Thoracic aorta (tissue), 2 donors: ENCODE measurements around the gene UNC5A. TPM values are rescaled to one million over a fixed set of nuclear protein-coding genes. Genes with fewer than 3 reads are reported as not detected.

ENCODE experiments used
- ATAC-seq: fragments of 150-250 bp; one replicate; pipeline ENCODE4 v1.8.0; 2017; ENCODE audit warnings: low read depth; ENCODE audit not compliant: insufficient number of reproducible peaks, low FRiP score
- DNase-seq: peaks from one replicate; pipeline ENCODE4 v3.0.0-alpha.2; 2020; ENCODE audit warnings: low spot score
- H3K27ac ChIP-seq, 2 donors: fragments of 200-600 bp; sonication (generic); 1 replicate in 1 of 2; 2 replicates in 1 of 2; pipeline ENCODE4 v1.5.1; 2016; ENCODE audit warnings: mild to moderate bottlenecking in 2 of 2, moderate library complexity in 2 of 2
- H3K27me3 ChIP-seq: fragments of 200-600 bp; sonication (generic); replicated peaks from 2 replicates; pipeline ENCODE4 v1.6.0; 2016; ENCODE audit warnings: mild to moderate bottlenecking; ENCODE audit not compliant: insufficient read depth
- H3K36me3 ChIP-seq: fragments of 200-600 bp; sonication (generic); one replicate; pipeline ENCODE4 v1.5.1; 2016
- H3K4me1 ChIP-seq, 2 donors: fragments of 200-600 bp; sonication (generic); 1 replicate in 1 of 2; 2 replicates in 1 of 2; pipeline versions ENCODE4 v1.5.1 to v1.6.0; 2016; ENCODE audit warnings: low read depth in 2 of 2, mild to moderate bottlenecking in 1 of 2; ENCODE audit not compliant: control insufficient read depth in 1 of 2
- H3K4me3 ChIP-seq: fragments of 200-600 bp; sonication (generic); 2 replicates; pipeline ENCODE4 v1.5.1; 2016; ENCODE audit warnings: mild to moderate bottlenecking
- H3K9me3 ChIP-seq: fragments of 200-600 bp; sonication (generic); 2 replicates; pipeline ENCODE4 v1.5.1; 2016
- total RNA-seq, 2 donors: library from RNA; depleted of rRNA; stranded (reverse); fragments of >200 nt; gene quantifications; one replicate each; pipeline versions ENCODE4 v1.1.0 to v1.2.3, GENCODE V29; 2016
- TF ChIP-seq, protein P1 (sequence below): fragments of 200-600 bp; sonication (generic); IDR thresholded peaks from one replicate; pipeline ENCODE4 v1.5.1; 2019; ENCODE audit warnings: antibody characterized with exemption

Gene UNC5A
- total RNA-seq, 2 donors from 2014 or later, result not detected

DNA sequence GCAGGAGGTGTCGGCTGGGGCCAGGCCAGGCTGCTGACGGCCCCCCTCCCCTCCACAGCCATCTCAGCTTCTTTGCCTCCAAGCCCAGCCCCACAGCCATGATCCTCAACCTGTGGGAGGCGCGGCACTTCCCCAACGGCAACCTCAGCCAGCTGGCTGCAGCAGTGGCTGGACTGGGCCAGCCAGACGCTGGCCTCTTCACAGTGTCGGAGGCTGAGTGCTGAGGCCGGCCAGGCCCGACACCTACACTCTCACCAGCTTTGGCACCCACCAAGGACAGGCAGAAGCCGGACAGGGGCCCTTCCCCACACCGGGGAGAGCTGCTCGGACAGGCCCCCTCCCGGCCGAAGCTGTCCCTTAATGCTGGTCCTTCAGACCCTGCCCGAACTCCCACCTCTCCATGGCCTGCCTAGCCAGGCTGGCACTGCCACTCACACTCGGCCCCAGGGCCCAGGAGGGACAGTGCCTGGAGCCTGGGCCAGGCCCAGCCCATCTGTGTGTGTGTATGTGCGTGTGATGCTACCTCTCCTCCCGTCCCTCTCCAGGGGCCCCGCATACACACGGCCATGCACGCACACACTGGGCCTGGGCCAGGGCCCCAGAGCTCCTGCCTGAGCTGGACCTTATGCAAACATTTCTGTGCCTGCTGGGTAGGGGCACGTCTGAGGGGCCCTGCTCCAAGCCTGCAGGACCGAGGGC, 69.5 kb downstream of the UNC5A start:
- TF ChIP-seq, protein P1, sequence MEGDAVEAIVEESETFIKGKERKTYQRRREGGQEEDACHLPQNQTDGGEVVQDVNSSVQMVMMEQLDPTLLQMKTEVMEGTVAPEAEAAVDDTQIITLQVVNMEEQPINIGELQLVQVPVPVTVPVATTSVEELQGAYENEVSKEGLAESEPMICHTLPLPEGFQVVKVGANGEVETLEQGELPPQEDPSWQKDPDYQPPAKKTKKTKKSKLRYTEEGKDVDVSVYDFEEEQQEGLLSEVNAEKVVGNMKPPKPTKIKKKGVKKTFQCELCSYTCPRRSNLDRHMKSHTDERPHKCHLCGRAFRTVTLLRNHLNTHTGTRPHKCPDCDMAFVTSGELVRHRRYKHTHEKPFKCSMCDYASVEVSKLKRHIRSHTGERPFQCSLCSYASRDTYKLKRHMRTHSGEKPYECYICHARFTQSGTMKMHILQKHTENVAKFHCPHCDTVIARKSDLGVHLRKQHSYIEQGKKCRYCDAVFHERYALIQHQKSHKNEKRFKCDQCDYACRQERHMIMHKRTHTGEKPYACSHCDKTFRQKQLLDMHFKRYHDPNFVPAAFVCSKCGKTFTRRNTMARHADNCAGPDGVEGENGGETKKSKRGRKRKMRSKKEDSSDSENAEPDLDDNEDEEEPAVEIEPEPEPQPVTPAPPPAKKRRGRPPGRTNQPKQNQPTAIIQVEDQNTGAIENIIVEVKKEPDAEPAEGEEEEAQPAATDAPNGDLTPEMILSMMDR, result no peak
- no peaks in the 10 kb centered on the region for H3K9me3 ChIP-seq
- no peak overlapping the region for H3K4me3 ChIP-seq
- no peak overlapping the region for H3K27ac ChIP-seq
- no peaks in the 10 kb centered on the region for H3K27me3 ChIP-seq
- no peaks in the 10 kb centered on the region for H3K4me1 ChIP-seq
- H3K36me3 ChIP-seq, result no peaks in the 10 kb centered on the region
- DNase-seq (no peak), ATAC-seq (no peak)

DNA sequence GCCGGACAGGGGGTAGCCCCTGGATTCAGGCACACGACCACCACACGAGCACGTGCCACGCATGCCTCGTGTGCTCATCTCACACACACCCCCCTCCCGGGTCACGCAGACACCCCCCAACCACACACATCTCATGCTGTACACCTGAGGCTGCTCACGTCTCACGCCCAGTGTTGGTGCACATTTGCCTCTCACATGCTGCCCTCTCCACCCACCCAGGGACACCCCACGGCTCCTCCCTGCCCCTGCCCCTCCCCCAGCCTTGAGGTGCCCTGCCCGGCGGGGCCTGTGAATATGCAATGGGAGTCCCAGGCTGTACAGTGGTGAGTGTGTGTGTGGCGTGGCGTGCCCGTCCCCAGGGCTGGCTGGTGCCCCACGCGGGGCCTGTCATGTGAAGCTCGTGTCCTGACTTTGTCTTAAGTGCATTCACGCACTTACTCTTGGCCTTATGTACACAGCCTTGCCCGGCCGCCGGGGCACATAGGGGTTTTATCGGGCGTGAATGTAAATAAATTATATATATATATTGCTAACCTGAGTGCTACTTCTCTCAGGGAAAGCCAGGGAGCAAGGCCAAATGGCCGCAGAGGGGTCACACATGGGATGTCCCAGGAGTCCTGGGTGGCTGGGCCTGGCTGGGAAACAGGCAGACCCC, 70.1 kb downstream of the UNC5A start:
- Histone ChIP-seq H3K36me3 (no peaks in the 10 kb centered on the region), H3K27ac (no peak overlapping the region), H3K4me1 (no peaks in the 10 kb centered on the region), H3K27me3 (no peaks in the 10 kb centered on the region), H3K4me3 (no peak overlapping the region), H3K9me3 (no peaks in the 10 kb centered on the region)
- no peak for ATAC-seq
- DNase-seq, result no peak
- TF ChIP-seq, protein P1, result no peak

DNA sequence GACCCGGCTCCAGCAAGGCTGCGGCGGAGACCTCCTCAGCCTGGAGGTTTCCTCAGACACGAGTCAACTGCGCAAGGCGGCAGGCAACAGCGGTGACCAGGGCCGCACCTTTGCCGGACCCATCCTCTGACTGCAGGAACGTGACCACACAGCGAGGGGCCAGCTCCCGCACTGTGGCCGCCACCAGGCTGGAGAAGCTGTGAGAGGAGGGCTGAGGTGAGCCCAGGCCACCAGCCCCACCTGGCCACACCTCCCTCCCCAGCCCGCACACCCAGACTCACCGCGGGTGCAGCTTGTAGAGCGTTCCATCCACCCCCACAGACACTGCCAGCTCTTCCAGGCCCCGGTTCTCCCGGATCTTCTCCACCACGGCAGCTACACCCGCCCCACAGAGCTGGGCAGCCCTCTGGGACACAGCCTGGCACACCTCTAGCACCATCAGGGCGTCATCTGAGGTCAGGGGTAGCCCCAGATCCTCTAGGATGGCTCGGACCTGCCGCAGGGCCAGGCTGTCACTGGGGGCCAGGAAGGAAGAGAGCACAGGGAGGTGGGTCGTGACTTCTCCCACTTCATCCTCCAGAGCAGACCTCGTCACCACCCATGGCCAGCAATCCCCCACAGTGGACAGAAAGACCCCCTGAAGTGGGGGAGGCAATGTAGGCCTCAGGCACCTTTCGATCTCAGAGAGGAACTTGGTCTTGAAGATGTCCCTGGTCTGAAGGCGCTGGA, 70.8 kb downstream of the UNC5A start:
- Histone ChIP-seq H3K27ac (no peak overlapping the region), H3K4me3 (no peak overlapping the region), H3K36me3 (no peaks in the 10 kb centered on the region), H3K9me3 (no peaks in the 10 kb centered on the region), H3K4me1 (no peaks in the 10 kb centered on the region), H3K27me3 (no peaks in the 10 kb centered on the region)
- TF ChIP-seq, protein P1, result no peak
- ATAC-seq (no peak), DNase-seq (no peak)

DNA sequence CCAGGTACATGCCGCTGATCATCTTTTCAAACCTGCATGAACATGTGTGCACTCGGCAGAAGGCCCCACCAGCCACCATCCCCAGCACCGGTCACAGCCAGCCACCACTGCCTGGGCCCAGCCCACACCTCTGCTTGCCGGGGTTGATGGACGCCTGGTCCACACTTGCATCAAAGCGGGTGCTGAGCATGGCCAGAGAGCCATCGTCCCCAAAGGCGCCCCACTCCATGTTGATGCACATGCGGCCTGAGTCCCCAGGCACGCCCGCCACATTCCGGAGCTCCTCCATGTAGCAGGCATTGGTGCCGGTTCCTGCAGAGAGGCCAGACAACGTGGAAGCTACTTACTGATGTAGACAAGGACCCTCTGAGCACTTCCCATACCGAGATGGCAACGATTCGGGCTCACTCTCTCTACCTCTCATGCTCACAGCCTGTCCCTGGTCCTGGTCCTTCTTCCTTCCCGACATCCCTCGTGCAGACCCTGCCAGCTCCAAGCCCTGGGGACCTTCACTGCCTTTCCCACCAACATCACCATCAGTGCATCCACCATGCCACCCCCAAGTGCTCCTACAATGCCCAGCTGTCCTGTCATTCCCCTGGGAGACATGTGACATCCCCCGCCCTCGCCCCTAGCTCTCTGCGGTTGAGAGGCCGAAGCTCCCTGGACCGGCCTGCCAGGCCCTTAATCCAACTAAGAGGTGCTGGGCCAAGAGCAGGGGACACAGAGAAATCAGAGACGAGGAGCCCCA, 71.6 kb downstream of the UNC5A start:
- Histone ChIP-seq H3K27me3 (no peaks in the 10 kb centered on the region), H3K27ac (no peak overlapping the region), H3K9me3 (no peaks in the 10 kb centered on the region), H3K4me1 (no peaks in the 10 kb centered on the region), H3K36me3 (no peaks in the 10 kb centered on the region), H3K4me3 (no peak overlapping the region)
- TF ChIP-seq, protein P1, result no peak
- no peak for ATAC-seq
- DNase-seq, result no peak

DNA sequence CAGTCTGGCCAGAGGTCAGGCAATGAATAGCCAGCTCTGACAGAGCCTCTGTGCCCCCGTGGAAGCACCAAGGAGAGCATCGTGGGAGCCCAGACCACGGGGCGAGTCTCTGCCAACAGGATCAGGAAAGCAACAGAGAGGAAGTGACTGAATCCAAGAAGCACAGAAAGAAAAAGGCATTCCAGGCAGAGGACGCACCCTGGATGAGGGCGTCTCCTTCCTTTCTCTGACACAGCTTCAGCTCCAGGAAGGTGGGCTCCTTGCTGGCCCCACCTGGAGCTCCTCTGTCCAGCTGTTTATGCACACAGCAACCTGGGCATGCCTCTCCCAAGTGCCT, 72.2 kb downstream of the UNC5A start:
- ATAC-seq (no peak), DNase-seq (no peak)
- Histone ChIP-seq H3K27me3 (no peaks in the 10 kb centered on the region), H3K9me3 (no peaks in the 10 kb centered on the region), H3K4me3 (no peak overlapping the region), H3K36me3 (no peaks in the 10 kb centered on the region), H3K4me1 (no peaks in the 10 kb centered on the region), H3K27ac (no peak overlapping the region)
- TF ChIP-seq, protein P1, result no peak
